Adrenal gland (tissue), 5 donors: ENCODE results near the gene SNX8.

Experiments used
- CTCF ChIP-seq, 6 experiments: fragments of 450-650 bp in 4 of 6; fragments of 200-600 bp in 2 of 6; sonication (generic) in 1 of 6; IDR thresholded peaks; 1 replicate in 5 of 6; 2 replicates in 1 of 6; pipeline versions ENCODE4 v1.5.1 to v1.8.0; 2016 to 2021; ENCODE audit warnings: antibody characterized with exemption in 6 of 6, mild to moderate bottlenecking in 2 of 6, moderate library complexity in 1 of 6
- POLR2A ChIP-seq, 2 donors: fragments of 450-650 bp; IDR thresholded peaks; one replicate each; pipeline ENCODE4 v1.6.1; 2017; ENCODE audit warnings: antibody characterized with exemption in 2 of 2, mild to moderate bottlenecking in 2 of 2, moderate library complexity in 1 of 2
- donor health status: DM: no; HTN: no; CAD: no.

DNA sequence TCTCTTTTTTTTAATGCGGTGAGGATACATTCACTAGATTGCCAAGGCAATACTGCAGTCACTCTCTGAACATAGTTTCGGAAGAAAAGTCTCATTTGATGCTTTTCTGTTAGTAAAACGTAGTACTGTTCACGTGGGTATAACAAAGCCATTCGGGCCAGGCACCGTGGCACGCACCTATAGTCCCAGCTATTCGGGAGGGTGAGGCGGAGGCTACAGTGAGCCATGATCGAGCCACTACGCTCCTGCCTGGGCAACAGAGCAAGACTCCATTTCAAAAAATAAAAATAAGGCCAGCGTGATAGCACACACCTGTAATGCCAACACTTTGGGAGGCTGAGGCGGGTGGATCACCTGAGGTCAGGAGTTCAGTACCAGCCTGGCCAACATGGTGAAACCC, 24.6 kb downstream of the SNX8 start:
- TF ChIP-seq CTCF (IDR thresholded peaks at IDR 0.05) (no peak), POLR2A (IDR thresholded peaks at IDR 0.05) (no peak)
